ENCODE measurements around the gene CH25H. TPM values are rescaled to one million over a fixed set of nuclear protein-coding genes. Genes with fewer than 3 reads are reported as not detected.
"Not testable (repeated sequence)": the region's sequence is repeated elsewhere in the genome, so short reads cannot be mapped to it uniquely, and the experiment has no call there.

CH25H gene, protein sequence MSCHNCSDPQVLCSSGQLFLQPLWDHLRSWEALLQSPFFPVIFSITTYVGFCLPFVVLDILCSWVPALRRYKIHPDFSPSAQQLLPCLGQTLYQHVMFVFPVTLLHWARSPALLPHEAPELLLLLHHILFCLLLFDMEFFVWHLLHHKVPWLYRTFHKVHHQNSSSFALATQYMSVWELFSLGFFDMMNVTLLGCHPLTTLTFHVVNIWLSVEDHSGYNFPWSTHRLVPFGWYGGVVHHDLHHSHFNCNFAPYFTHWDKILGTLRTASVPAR
- 1 to 10 TPM in 1 of 4 donors, under 1 TPM in 3; 0.15 to 2.7 (median 0.30) TPM for polyA plus RNA-seq (ENCODE audit: insufficient read length in 4 of 4)

DNA sequence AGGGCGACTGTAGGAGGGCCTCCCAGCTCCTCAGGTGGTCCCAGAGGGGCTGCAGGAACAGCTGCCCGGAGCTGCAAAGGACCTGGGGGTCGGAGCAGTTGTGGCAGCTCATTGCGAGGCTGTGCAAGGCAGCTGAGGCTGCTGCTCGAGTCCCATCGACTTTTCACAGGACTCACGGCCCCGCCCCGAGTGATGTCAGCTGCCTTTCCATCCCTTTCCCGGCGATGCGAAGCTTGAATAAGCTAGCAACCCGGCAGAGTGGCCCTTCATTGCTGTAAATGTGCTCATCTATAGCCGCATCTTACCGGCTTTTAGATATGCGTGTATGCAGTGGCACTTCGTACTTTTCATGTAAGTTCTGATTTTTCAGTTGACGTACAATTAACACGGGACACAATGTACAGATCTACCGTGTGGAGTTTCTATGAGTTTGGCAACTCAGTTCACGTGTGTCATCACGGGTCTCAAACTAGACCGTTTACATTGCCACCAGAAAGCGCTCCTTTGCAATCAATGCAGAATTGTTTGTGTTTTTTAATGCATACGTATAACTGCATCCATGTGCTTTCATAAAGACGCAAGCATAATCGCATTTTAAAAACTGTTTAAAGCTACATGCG, at the start of gene CH25H:
Gene CH25H (minus strand): TSS at position 137 of the 620 bp plus-strand sequence. CDS start 25 bp downstream, at position 112.
- DNase-seq (ENCODE audit: low read depth in 4 of 4, low spot score in 3 of 4): peak in 2 of 4 donors; percentile 53 to 58

DNA sequence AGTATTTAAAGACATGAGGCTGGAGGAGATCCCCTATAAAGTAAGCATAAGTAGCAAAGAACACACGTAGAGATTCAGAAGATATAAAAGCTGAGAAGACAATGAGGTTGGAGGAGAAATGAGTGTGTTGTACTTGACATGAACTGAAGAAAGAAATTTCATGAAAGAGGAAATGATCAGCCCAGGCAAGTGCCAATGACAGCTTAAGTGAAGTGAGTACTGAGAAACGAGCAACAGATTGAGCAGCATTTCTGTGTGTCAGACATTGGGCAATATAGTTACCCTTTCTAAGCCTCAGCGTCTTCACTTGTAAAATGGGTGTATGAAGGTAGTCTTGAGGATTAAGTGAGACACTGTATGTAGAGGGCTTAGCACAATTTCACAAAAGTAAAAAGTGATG, 49.2 kb upstream of the CH25H start:
- DNase-seq (ENCODE audit: low read depth in 4 of 4, low spot score in 3 of 4): no peak

DNA sequence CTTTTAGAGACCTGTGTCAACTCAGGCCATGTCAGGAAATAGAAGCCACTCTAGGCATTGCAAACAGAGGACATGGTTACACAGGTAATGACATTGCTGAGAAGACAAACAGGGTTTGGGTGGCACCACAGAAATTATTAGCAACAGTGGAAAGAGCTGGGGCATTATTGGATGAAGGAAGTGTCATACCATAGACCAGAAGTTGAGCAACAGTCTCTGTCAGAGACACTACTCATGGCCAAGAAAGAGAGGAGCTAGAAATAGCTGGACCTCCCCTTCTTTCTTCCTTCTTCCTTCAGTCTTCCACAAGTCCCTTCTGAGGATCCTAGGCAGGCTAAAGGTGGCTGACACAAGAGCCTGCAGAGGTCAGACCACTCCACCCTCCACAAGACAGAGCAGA, 48.7 kb upstream of the CH25H start:
- DNase-seq (ENCODE audit: low read depth in 4 of 4, low spot score in 3 of 4): no peak

DNA sequence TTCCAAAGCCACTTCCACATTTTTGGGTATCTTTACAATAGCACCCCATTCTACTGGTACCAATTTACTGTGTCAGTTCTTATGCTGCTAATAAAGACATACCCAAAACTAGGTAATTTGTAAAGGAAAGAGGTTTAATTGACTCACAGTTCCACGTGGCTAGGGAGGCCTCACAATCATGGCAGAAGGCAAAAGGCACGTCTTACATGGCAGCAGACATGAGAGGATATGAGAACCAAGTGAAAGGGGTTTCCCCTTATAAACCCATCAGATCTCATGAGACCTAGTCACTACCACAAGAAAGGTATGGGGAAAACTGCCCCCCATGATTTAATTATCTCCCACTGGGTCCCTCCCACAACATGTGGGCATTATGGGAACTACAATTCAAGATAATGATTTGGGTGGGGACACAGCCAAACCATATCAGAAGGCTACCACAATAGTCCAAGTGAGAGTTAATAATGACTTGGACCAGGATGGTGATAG, 48.0 kb upstream of the CH25H start:
- DNase-seq (ENCODE audit: low read depth in 4 of 4, low spot score in 3 of 4): not testable (repeated sequence)

DNA sequence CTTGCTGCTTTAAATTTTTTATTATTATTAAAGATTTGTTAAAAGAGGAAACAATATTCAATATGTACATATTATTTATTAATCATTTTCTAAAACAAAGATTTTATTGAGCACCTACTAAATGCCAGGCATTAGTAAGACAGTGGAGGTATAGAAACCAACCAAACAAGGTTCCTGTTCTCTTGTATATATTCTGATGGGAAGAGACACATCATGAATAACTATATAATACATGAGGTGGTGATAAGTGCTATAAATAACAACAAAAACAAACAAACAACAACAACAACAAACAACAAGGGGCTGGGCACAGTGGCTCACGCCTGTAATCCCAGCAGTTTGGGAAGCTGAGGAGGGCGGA, 45.1 kb upstream of the CH25H start:
- no peak for DNase-seq (ENCODE audit: low read depth in 4 of 4, low spot score in 3 of 4)

DNA sequence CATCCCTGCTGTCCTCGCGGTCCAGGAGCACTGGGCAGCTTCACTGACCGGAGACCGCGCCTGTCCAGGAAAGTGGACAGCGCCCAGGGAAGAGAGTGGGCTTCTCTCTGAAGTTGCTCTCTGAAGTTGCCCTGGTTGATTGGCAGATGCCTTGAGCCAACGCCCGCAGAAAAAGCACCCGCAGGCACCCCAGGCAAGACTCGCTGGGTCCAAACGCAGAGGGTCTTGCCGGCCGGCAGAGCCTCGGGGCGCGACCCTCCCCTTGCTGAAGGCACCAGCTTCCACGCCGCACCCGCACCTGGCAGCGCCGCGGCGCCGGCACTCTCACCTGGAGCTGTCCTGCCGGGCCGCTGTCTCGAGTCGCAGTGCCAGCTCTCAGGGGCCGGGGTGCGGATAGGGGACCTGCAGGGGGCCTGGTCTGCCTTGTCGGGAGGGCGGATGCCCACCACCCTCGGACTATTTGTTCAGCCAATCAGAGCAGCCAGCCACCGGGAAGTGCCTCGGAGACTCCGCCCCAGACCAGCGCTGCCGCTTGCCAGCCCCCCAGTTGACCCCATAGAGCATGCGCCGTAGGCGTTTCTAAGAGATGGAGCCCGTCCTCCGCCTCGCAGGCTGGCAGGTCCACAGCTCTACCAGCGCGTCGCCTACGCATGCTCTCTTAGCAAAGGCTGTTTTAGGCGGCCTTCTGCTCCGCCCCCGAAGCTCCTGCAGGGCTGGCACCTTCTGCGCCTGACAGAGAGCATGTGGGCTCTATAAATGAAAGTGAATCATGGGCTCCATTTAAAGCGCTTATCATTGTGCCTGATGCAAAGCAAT, 44.5 kb upstream of the CH25H start, which contains the start of gene LIPA:
Gene LIPA (minus strand): TSS at position 367 of the 816 bp plus-strand sequence. CDS start 4,127 bp downstream, outside the sequence.
- DNase-seq (ENCODE audit: low read depth in 4 of 4, low spot score in 3 of 4): peak; percentile 82 to 91 (median 84)

DNA sequence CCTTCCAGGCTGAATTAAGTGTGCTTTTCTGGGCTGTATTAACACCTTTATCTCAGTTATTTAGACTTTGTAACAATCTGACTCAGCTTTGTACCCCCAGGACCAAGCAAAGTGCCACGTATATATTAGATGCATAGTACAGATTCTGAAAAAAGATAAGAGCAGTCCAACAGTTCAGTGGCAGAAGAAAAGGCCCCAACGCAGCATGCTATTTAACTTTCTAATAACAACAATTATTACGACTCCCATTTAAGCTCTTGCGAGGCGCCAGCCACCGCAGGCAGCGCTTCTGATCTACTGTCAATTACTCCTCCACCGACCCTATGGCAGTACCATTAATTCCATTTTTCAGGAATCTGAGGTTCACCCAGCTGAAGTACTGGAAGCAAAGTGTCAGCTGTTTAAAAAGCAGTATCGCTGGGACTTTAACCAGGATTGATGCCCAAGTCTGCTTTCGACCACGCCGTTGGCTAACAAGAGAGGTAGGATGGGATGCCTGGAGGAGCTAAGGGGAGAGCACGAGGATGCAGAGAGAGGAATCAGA, 43.8 kb upstream of the CH25H start:
- DNase-seq (ENCODE audit: low read depth in 4 of 4, low spot score in 3 of 4): no peak

DNA sequence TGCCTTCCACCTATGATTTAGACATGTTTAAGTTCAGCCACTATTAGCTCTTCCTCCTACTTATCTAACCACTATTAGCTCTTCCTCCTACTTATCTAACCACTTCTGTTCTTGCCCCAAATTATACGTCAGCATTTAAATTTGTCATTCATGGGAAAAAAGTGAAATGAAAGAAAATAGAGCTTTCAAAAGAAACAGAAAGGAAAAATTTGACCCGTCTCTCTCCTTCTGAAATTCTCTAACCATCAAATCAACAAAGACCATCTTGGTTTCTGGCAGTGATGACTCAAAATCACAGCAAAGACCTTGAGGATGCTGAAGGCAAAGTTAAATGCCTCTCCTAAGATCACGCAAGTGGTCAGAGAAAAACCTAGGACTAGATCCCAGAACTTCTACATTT, 41.9 kb upstream of the CH25H start:
- DNase-seq (ENCODE audit: low read depth in 4 of 4, low spot score in 3 of 4): no peak

DNA sequence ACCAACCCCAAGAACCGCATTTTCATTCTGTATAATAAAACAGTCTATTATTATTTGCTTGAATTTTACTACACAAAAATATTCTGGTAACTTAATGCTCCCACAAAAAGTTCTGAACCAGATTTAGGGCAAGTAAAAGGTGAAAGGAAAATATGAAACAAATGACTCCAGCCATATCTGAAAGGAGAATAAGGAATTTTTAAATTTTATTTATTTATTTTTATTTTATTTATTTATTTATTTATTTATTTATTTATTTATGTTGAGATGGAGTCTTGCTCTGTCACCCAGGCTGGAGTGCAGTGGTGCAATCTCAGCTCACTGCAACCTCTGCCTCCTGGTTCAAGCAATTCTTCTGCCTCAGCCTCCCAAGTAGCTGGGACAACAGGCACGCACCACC, 40.5 kb upstream of the CH25H start:
- DNase-seq (ENCODE audit: low read depth in 4 of 4, low spot score in 3 of 4): not testable (repeated sequence)

DNA sequence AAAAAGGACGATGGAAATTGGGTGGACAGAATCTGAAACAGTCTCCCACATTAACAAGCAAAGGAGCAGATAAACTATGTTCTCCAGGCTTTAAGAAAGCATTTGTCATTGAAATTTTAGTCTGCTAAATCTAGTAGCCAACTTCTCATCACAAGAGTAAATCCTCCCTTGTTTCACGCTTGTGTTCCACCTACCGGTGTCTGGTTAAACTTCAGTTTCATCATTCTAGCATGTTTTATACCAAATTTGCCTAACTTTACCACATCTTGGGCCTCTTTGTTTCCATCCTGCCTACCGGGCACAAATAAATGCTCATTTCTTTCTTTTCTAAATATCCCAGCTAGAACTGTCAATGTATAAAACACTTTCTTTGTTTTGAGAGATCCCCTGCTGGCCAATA, 38.7 kb upstream of the CH25H start:
- DNase-seq (ENCODE audit: low read depth in 4 of 4, low spot score in 3 of 4): no peak

DNA sequence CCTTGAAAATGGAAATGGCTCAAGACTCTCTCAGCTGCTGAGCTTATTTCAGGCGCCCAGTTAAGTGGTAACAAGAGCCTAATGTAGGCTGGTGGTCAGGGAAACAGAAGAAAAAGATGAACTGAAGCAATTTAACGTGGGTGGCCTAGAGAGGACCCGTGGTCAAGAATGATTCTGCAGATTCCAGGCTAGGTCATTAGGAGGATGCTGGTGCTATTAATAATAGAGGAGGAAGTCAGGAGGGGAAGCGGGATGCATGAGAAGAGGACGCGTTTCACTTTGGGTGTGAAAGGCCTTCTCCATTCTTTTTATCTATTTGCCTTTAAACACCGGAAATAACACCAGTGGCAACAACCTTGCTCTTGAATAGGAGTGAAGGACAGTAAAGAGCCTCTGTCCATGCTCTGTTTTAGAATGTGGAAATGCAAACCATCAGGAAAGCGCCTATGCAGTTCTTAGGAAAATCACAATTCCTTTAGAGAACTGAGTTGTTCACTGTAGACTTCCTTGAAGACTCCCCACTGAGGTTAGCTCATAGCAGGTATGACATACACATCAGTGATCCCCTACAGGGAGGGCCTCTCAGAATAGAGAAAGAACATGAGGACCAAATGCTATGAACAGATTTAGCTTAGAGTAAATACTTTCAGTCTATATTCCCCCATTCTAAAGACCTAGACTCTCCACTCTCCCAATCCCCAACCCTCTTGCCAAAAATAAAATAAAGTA, 35.9 kb upstream of the CH25H start:
- no peak for DNase-seq (ENCODE audit: low read depth in 4 of 4, low spot score in 3 of 4)

DNA sequence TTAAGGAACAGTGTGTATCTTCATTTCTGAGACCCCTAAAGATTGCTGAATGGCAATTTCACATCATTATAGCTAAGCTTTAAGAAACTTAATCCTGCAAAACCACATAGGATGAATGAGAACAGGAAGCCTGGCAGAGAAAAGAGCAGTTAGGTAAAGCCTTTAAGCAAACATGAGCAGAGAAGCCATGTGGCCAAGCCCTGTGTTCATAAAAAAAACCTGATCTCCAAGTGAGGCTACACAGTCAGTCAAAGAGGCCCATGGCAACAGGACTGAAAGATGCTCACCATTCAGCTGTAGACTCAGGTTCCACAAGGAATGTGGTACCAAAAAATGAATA, 35.2 kb upstream of the CH25H start:
- DNase-seq (ENCODE audit: low read depth in 4 of 4, low spot score in 3 of 4): no peak

DNA sequence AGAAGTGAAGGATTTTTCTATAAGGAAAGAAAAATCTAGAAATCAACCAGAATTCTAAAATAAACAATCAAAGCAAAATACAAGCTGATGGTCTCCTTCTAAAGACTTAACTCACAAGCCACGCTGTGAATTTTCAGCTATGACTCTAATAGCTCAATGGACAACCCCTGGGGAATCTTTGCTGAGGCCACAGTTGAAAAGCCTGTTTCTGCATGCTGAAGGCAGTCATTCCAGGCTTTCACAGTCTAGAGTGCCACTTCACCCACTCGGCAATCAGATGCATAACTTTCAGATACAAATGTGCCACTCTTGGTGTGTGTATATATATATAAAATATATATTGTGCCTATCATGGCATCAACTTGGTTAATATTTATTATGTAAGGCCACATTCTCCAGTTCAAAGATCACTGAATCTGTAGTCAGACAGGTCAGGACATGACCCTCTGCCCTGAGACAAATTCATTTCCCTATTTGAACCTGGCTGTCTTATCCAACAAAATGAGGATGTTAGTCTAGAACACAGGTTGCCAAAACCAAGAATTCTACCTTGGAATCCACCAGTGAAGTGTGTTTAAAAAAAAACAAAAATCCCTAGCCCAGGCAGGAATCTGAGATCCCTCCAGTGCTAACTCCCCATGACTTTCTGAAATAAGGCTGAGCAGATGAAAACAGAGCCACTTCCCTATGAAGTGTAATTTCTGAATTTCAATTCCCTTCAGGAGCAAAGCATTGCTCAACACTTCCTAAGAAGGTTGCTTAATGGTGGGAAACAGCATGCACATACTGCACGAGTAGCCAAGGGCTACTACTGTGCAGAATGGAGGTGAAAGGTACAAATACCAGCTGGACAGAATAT, 34.6 kb upstream of the CH25H start:
- no peak for DNase-seq (ENCODE audit: low read depth in 4 of 4, low spot score in 3 of 4)

DNA sequence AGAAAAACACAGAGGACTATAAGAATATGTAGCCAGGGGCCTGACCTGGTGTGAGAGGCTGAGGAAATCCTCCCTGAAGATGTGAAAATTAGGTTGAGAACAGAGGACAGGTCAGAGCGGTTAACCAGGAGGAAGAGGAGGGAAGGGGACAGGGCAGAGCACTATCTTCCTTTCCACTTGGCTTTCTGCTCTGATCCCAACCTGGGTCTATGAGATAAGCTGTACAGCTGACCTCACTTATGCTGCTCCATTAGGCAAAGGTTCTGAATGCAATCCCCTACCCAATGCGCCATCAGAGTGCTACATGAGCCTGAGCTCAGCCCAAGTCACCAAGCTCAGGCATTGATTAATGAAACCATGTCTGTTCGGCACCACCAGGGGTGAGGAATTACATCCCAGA, 33.9 kb upstream of the CH25H start:
- no peak for DNase-seq (ENCODE audit: low read depth in 4 of 4, low spot score in 3 of 4)

DNA sequence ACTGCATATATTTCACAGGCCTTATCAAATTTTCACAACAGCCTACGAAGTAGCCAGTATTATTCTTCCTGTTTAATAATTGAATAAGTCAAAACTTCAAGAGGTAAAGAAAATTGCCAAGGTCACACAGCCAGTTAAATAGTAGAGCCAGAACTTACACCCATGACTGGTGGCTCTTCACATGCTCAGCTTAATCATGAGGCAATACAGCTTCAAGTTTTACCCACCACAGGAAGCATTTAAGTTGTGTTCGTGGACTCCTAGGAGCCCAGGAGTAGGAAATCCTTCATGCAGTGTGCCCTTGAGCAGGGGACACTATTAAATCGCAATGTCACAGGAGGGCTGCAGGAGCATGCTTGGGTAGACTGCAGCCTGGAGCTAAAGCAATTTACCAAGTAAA, 33.4 kb upstream of the CH25H start:
- no peak for DNase-seq (ENCODE audit: low read depth in 4 of 4, low spot score in 3 of 4)

DNA sequence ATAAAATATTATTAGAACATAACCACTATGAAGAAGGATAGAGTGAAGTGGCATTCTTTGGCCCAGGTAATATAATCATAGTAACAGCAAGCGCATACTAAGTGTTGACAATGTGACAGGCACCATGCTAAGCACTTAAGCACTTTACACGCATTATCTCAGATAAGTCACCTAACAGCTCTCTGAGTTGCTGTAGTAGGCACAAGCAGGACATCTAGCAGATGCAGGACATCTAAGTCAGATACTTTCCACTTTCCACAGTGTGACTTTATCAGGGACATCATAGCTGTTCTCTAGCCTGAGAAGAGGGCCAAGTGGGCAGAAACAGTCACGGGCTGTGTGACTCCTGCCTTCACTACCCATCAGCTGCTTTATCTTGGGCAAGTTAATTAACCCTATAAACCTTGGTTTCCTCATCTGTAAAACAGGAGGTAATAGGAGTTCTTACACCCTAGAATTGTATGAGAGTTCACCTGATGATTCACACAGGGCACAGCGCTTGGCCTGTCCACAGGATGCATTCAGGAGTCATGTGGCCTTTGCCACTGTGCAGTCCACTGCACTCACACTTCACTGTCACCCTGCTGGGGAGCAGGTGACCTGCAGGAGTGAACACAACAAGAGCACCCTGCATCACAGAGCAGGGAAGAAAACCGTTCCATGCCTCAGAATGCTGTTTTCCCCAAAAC, 32.0 kb upstream of the CH25H start:
- no peak for DNase-seq (ENCODE audit: low read depth in 4 of 4, low spot score in 3 of 4)

DNA sequence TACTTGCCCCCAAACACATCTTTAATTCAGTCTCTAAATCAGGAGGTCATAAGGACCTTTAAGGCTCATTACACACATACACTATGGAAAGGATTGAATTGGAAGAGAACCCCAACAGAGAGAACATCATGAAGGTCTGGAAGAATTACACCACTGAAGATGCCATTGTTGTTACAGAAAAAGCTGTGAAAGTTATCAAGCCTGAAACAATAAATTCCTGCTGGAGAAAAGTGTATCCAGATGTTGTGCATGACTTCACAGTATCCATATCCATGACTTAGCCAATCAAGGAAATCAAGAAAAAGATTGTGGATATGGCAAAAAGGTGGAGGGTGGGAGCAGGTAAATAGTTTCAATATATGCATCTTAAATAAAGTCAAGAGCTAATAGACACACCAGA, 30.7 kb upstream of the CH25H start:
- DNase-seq (ENCODE audit: low read depth in 4 of 4, low spot score in 3 of 4): no peak

DNA sequence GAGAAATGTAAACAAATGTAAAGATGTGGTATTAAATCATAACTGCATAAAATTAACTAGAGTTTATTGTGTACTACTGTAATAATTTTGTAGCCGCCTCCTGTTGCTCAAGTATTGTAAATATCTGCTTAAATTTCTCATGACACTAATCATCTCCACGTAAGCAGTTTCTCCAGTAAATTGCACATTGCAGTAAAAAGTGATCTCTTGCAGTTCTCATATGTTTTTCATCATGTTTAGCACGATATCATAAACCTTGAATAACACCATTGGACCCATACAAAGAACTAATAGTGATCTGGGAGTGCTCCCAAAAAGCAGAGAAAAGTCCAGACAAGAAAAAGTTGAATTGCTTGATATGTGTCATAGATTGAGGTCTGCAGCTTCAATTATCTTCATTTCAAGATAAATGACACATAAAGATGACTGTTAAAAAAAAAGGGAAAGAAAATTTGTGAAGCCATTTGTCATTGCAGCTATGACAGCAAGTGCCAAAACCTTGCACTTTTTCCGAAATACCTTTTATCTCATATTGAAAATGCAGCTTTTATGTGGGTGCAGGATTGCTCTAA, 29.2 kb upstream of the CH25H start:
- DNase-seq (ENCODE audit: low read depth in 4 of 4, low spot score in 3 of 4): no peak

All from left renal pelvis (tissue), 4 donors.